Activated naive CD4-positive, alpha-beta T cell treated with anti-CD3 and anti-CD28 coated beads, Interleukin-2, amount 50 U/mL, for 72 hours (primary cell): ENCODE results near the gene CCL22. TPM values are rescaled to one million over a fixed set of nuclear protein-coding genes. Genes with fewer than 3 reads are reported as not detected.
"Not testable (repeated sequence)": the region's sequence is repeated elsewhere in the genome, so short reads cannot be mapped to it uniquely, and the experiment has no call there.

Experiments
- ATAC-seq, 2 donors: fragments of 150-1000 bp; cut with Tn5 transposase; 2 replicates each; pipeline ENCODE4 v1.10.0; 2021; ENCODE audit warnings: mild to moderate bottlenecking in 2 of 2, moderate library complexity in 2 of 2
- DNase-seq, 2 donors: peaks; one replicate each; pipeline ENCODE4 v3.0.0; 2021 to 2022; ENCODE audit warnings: low spot score in 2 of 2
- H3K27ac Mint-ChIP-seq, 2 donors: one replicate each; pipeline ENCODE4 v1.8.0; 2022; ENCODE audit warnings: mild to moderate bottlenecking in 2 of 2, mixed read lengths in 2 of 2
- H3K36me3 Mint-ChIP-seq, 2 donors: one replicate each; pipeline ENCODE4 v1.8.0; 2022; ENCODE audit warnings: mixed read lengths in 2 of 2
- H3K9me3 Mint-ChIP-seq, 2 donors: one replicate each; pipeline ENCODE4 v1.8.0; 2022; ENCODE audit warnings: mixed read lengths in 2 of 2
- total RNA-seq, 2 donors: library from RNA; stranded (reverse); gene quantifications; one replicate each; pipeline ENCODE4 v1.2.3, GENCODE V29; 2022

CCL22 gene
- total RNA-seq, 2 donors from 2014 or later = 2.3 to 2.6 TPM

DNA sequence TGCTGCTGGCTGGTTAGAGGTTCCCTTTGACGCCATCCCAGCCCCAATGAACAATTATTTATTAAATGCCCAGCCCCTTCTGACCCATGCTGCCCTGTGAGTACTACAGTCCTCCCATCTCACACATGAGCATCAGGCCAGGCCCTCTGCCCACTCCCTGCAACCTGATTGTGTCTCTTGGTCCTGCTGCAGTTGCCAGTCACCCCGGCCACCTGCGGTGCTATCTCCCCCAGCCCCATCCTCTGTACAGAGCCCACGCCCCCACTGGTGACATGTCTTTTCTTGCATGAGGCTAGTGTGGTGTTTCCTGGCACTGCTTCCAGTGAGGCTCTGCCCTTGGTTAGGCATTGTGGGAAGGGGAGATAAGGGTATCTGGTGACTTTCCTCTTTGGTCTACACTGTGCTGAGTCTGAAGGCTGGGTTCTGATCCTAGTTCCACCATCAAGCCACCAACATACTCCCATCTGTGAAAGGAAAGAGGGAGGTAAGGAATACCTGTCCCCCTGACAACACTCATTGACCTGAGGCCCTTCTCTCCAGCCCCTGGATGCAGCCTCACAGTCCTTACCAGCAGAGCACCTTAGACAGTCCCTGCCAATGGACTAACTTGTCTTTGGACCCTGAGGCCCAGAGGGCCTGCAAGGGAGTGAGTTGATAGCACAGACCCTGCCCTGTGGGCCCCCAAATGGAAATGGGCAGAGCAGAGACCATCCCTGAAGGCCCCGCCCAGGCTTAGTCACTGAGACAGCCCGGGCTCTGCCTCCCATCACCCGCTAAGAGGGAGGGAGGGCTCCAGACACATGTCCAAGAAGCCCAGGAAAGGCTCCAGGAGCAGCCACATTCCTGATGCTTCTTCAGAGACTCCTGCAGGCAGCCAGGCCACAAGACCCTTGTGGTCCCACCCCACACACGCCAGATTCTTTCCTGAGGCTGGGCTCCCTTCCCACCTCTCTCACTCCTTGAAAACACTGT lies 25.0 kb downstream of the CCL22 start:
- H3K36me3 Mint-ChIP-seq = no peaks in the 10 kb centered on the region
- peak overlapping the region; percentile 43 to 55 for H3K27ac Mint-ChIP-seq
- DNase-seq (no peak), ATAC-seq (no peak)
- H3K9me3 Mint-ChIP-seq = no peaks in the 10 kb centered on the region

DNA sequence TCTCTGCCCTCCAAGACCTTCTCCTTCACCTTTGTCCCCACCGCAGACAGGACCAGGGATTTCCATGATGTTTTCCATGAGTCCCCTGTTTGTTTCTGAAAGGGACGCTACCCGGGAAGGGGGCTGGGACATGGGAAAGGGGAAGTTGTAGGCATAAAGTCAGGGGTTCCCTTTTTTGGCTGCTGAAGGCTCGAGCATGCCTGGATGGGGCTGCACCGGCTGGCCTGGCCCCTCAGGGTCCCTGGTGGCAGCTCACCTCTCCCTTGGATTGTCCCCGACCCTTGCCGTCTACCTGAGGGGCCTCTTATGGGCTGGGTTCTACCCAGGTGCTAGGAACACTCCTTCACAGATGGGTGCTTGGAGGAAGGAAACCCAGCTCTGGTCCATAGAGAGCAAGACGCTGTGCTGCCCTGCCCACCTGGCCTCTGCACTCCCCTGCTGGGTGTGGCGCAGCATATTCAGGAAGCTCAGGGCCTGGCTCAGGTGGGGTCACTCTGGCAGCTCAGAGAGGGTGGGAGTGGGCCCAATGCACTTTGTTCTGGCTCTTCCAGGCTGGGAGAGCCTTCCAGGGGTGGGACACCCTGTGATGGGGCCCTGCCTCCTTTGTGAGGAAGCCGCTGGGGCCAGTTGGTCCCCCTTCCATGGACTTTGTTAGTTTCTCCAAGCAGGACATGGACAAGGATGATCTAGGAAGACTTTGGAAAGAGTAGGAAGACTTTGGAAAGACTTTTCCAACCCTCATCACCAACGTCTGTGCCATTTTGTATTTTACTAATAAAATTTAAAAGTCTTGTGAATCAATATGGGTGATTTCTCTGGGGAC lies 25.9 kb downstream of the CCL22 start:
- ATAC-seq = no peak
- H3K36me3 Mint-ChIP-seq = no peaks in the 10 kb centered on the region
- no peak for DNase-seq
- no peaks in the 10 kb centered on the region for H3K9me3 Mint-ChIP-seq
- H3K27ac Mint-ChIP-seq = no peak overlapping the region

DNA sequence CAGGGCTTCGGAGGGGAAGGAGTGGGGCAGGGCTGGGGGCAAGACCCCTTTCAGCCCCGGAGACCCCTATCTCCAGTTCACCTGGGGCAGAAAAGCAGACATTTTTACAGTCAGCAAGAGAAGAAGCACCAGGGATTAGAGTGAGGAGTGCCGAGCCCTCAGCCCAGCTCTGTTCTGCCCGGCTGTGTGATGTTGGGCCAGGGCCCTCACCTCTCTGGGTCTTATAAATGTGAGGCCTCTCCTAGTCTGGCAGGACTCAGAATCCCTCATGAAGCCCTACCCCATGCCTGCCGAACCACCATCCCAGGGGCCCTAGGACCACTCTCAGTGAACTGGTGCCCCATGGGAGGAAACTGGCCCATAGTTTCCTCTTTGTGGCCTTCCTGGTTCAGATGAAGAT lies 26.5 kb downstream of the CCL22 start:
- DNase-seq (no peak), ATAC-seq (no peak)
- Mint-ChIP-seq H3K9me3 (no peaks in the 10 kb centered on the region), H3K36me3 (no peaks in the 10 kb centered on the region), H3K27ac (no peak overlapping the region)

DNA sequence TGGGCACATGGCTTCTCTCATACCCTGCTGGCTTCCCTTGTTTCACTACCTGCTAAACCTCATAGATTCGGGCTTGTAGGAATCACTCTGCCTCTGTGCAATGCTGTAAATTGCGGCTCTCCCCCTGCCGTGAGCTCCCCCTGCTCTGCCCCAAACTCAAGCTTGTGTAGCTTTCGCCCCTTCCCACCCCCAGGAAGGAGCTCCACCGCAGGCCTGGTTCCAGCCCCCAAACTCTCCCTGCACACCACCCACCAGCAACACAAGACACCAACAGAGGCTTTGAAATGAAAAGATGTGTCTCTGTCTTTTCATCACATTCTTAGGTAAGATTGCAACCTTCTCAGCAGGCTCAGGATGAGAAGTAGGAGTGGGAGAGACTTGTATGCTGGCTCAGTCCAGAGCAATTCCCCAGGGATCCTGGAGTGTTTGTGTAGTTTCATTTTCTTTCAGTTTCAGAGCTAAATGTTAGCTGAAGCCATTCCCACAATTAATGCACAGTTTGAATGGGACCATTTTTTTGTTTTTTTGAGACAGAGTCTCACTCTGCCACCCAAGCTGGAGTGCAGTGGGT lies 27.9 kb downstream of the CCL22 start:
- H3K9me3 Mint-ChIP-seq = no peaks in the 10 kb centered on the region
- peak overlapping the region in 1 of 2 donors; percentile 37 for H3K27ac Mint-ChIP-seq
- H3K36me3 Mint-ChIP-seq = no peaks in the 10 kb centered on the region
- DNase-seq = no peak
- ATAC-seq = no peak

DNA sequence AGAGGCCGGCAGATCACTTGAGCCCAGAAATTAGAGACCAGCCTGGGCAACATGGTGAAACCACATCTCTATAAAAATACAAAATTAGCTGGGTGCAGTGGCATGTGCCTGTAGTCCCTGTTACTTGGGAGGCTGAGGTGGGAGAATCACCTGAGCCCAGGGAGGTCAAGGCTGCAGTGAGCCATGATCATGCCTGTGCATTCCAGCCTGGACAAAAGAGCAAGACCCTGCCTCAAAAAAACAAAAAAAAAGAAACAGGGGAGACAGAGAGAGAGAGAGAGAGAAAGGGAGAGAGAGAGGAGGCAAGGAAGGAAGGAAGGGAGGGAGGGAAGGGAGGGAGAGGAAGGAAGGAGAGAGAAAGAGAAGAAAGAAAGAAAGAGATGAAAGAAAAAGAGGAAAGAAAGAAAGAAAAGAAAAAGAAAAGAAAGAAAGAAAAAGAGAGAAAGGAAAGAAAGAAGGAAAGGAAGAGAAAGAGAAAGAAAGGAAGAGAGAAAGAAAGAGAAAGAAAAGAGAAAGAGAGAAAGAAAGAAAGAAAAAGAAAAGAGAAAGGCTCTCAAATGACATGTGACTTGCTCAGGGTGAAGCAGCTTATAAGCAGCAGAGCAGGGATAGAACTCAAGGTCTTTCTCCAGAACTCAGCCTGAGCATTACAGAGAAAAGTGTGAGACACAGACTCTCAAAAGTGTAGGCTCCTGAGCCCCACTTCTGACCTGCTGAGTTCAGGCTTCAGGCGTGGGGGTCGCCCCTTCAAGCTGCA lies 29.2 kb downstream of the CCL22 start:
- H3K36me3 Mint-ChIP-seq = no peaks in the 10 kb centered on the region
- H3K9me3 Mint-ChIP-seq = no peaks in the 10 kb centered on the region
- H3K27ac Mint-ChIP-seq = no peak overlapping the region
- ATAC-seq (no peak), DNase-seq (no peak)

DNA sequence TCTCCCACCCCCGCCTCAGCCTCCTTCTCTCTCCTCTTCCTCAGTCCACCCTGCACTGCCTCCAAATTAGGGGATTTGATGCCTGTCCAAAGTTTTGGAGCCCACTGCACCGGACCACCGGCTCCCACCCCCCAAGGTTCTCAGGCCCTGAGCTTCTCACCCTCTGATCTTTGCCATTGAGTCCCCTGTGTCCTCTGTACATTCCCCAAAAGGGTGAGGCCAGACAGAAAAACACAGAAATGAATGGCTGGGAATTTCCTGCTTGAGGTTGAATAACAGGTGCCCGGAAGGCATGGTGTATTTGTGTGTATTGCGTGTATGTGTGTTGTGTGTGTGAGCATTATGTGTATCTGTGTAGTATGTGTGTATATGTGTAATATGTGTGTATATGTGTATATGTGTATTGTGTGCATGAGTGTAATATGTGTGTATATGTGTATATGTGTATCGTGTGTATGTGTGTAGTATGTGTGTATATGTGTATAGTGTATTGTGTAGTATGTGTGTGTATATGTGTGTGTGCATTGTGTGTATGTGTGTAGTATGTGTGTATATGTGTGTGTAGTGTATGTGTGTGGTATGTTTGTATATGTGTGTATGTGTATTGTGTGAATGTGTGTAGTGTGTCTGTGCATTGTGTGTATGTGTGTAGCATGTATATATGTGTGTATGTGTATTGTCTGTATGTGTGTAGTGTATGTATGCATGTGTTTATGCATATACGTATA lies 29.9 kb downstream of the CCL22 start:
- Mint-ChIP-seq H3K9me3 (no peaks in the 10 kb centered on the region), H3K36me3 (no peaks in the 10 kb centered on the region), H3K27ac (no peak overlapping the region)
- ATAC-seq (no peak), DNase-seq (no peak)

DNA sequence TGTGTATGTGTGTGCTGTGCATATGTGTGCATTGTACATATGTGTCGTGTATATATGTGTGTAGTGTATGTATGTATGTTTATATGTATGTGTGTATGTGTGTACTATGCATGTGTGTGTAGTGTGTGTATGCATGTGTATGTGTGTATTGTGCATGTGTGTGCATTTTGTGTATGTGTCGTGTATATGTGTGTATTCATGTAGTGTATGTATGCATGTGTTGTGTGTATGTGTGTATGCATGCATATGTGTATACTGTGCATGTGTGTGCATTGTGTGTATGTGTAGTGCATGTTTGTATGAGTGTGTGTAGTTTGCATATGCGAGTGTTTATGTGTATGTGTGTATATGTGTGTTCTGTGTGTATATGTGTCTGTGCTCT lies 30.5 kb downstream of the CCL22 start:
- DNase-seq (no peak), ATAC-seq (no peak)
- Mint-ChIP-seq H3K36me3 (no peaks in the 10 kb centered on the region), H3K27ac (no peak overlapping the region), H3K9me3 (no peaks in the 10 kb centered on the region)

DNA sequence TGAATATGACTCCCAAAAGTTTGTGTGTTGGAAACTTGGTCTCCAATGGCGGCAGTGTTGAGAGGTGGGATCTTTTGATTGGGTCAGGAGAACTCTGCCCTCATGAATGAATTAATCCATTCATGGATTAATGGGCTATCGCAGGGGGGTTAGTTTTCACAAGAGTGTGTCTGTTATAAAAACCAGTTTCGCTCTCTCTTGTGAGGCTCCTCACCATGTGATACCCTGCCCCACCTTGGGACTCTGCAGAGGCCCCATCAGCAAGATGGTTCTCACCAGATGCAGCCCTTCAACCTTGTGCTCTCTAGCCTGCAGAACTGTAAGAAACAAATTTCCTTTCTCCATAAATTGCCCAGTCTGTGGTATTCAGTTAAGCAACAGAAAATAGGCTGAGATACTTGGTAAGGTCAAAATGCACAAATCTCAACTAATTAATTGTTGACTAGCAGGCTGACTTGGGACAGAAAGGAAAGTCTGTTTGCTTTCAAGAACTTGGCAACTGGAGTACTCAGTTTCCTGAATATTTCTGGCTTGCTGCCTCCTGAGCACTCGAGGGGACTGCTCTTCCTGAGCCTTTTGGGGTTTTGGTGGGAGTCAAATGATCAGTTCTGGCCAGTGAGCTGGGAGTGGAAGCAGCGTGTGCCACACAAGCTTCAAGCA lies 32.2 kb downstream of the CCL22 start:
- Mint-ChIP-seq H3K27ac (no peak overlapping the region), H3K9me3 (no peaks in the 10 kb centered on the region), H3K36me3 (no peaks in the 10 kb centered on the region)
- no peak for ATAC-seq
- DNase-seq = no peak

DNA sequence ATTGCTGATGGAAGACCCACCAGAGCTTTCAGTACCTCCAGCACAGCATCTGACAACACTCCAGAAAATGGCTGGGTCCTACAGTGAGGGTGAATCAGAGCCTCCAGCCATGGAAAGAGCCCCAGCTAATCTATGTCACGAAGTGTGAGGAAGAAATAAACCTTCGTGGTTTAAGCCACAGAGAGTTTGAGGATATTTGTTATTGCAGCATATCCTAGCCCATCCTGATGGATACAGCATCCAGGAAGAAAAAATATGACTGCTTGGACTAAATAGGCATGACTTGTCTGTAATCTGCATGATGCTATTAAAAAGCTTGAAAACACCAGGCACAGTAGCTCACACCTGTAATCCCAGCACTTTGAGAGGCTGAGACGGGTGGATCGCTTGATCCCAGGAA lies 32.7 kb downstream of the CCL22 start:
- no peaks in the 10 kb centered on the region for H3K9me3 Mint-ChIP-seq
- ATAC-seq (no peak), DNase-seq (no peak)
- no peaks in the 10 kb centered on the region for H3K36me3 Mint-ChIP-seq
- no peak overlapping the region for H3K27ac Mint-ChIP-seq

DNA sequence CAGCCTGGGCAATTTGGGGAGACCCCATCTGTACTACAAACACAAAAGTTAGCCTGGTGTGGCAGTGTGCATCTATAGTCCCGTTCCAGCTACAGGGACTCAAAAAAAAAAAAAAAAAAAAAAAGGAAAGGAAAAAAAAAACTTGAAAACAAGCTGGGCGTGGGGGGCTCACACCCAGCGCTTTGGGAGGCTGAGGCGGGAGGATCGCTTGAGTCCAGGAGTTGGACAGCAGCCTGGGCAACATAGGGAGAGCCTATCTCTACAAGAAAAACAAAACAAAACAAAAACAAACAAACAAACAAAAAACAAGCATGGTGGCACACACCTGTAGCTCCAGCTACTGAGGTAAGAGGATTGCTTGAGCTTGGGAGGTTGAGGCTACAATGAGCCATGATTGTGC lies 33.1 kb downstream of the CCL22 start:
- Mint-ChIP-seq H3K27ac (no peak overlapping the region), H3K36me3 (no peaks in the 10 kb centered on the region), H3K9me3 (no peaks in the 10 kb centered on the region)
- ATAC-seq (no peak), DNase-seq (no peak)

DNA sequence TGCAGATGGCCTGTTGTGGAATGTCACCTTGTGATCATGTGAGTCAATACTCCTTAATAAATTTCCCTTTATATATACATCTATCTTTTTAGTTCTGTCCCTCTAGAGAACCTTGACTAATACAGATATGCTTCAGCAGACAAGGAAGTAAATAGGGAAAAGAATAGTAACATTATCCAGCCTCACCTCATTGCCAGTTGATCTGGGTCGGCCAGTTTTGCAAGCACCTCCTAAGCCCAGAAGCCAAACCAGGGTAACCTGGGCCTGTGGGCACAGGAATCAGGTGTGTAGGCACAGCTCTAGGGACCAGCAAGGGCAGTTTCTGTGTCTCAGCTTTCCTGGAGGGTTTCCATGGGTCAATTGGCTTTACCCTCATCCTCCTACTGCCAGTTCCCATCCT lies 34.1 kb downstream of the CCL22 start:
- H3K36me3 Mint-ChIP-seq = no peaks in the 10 kb centered on the region
- no peak overlapping the region for H3K27ac Mint-ChIP-seq
- no peak for DNase-seq
- no peak for ATAC-seq
- H3K9me3 Mint-ChIP-seq = no peaks in the 10 kb centered on the region

DNA sequence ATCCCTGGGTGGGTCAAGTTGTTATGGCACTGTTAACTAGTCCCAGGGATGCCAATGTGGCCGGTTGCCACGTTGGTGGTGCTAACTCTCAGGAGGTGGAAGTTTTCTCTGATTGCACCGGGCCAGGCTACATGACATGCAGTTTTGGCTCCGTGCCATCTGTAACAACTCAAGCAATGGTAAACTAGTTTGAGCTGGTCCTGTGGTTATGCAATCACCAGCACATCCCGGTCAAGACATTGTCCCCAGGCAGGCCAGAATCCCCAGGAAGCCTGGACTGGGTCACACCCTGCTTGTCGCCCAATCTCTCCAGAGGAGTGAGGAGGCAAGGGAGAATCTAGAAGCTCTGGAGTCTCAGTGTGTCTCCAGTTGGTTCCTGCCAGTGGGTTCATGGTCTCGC lies 35.9 kb downstream of the CCL22 start:
- no peaks in the 10 kb centered on the region for H3K36me3 Mint-ChIP-seq
- no peaks in the 10 kb centered on the region for H3K9me3 Mint-ChIP-seq
- ATAC-seq (no peak), DNase-seq (no peak)
- H3K27ac Mint-ChIP-seq = no peak overlapping the region

DNA sequence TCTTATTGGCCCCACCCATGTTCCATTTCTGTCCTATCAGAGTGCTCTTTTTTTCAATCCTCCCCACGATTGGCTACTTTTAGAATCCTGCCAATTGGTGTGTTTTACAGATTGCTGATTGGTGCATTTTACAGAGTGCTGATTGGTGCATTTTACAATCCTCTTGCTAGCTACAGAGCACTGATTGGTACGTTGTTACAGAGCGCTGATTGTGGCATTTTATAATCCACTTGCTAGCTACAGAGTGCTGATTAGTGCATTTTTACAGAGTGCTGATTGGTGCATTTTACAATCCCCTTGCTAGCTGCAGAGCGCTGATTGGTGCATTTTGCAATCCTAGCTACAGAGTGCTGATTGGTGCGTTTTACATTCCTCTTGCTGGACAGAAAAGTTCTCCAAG lies 36.4 kb downstream of the CCL22 start:
- ATAC-seq (no peak), DNase-seq (no peak)
- no peaks in the 10 kb centered on the region for H3K36me3 Mint-ChIP-seq
- H3K9me3 Mint-ChIP-seq = no peaks in the 10 kb centered on the region
- no peak overlapping the region for H3K27ac Mint-ChIP-seq

DNA sequence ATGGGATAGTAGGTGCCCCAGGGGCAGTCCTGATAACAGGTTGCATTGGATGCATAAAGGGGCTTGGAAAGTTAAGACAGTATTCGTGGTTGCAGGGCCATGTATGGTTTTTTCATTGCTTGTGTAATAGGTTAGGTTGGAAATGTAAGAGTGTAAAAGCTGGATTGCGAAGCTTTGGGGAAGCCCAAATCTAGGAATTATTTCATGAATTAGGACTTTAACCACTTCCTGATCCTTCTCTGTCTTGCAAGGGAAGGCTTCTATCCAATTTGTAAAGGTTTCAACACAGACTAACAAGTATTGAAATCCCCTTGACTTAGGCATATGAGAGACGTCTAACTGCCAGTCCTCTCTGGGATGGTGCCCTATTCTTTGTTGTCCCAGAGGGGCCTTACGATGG lies 38.2 kb downstream of the CCL22 start:
- DNase-seq = no peak
- no peaks in the 10 kb centered on the region for H3K9me3 Mint-ChIP-seq
- H3K27ac Mint-ChIP-seq = no peak overlapping the region
- no peak for ATAC-seq
- no peaks in the 10 kb centered on the region for H3K36me3 Mint-ChIP-seq

DNA sequence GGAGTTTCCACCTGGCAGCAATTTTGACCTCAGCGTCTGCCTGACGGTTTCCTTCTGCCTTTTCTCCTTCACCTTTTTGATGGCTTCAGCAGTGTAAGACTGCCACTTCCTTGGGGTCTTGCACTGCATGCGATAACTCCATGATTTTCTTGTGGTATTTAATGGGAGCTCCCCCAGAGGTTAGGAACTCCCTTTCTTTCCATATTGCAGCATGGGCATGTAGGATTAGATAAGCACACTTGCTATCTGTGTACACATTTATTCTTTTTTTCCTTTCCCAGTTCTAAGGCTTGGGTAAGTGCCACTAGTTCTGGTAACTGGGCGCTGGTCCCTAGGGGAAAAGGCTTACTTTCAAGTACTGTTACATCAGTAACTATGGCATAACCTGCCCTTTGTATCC lies 38.9 kb downstream of the CCL22 start:
- not testable (repeated sequence) for H3K36me3 Mint-ChIP-seq, DNase-seq, H3K27ac Mint-ChIP-seq, H3K9me3 Mint-ChIP-seq, ATAC-seq
